Activated CD4-positive, alpha-beta T cell treated with anti-CD3 and anti-CD28 coated beads, Interleukin-2, amount 50 U/mL, for 4 hours (primary cell): ENCODE data around the gene CDK14.

Source experiments
- DNase-seq, 2 experiments: peaks; one replicate each; pipeline ENCODE4 v3.0.0-alpha.2; 2020

The CDK14 gene

GRCh38 chr7:90853205-90853604 is 257.1 kb downstream of the CDK14 start:
- no peak for DNase-seq

GRCh38 chr7:90856351-90857070 is 260.4 kb downstream of the CDK14 start:
- DNase-seq = no peak

- no peak for DNase-seq
Measured at GRCh38 chr7:90857603-90858002, 261.5 kb downstream of the CDK14 start.

GRCh38 chr7:90858546-90858945 is 262.4 kb downstream of the CDK14 start:
- no peak for DNase-seq

- DNase-seq = no peak
Measured at GRCh38 chr7:90859521-90859920, 263.4 kb downstream of the CDK14 start.

- no peak for DNase-seq
Measured at GRCh38 chr7:90864088-90864487, 268.0 kb downstream of the CDK14 start.

- DNase-seq = no peak
Measured at GRCh38 chr7:90869335-90869734, 273.2 kb downstream of the CDK14 start.

GRCh38 chr7:90876701-90877100 is 280.6 kb downstream of the CDK14 start:
- DNase-seq = no peak

GRCh38 chr7:90877201-90877600 is 281.1 kb downstream of the CDK14 start:
- no peak for DNase-seq

GRCh38 chr7:90879924-90880323 is 283.8 kb downstream of the CDK14 start:
- no peak for DNase-seq

- no peak for DNase-seq
Measured at GRCh38 chr7:90886416-90886815, 290.3 kb downstream of the CDK14 start.

GRCh38 chr7:90889210-90889609 is 293.1 kb downstream of the CDK14 start:
- no peak for DNase-seq

GRCh38 chr7:90889644-90890043 is 293.5 kb downstream of the CDK14 start:
- DNase-seq = no peak

- no peak for DNase-seq
Measured at GRCh38 chr7:90891529-90891928, 295.4 kb downstream of the CDK14 start.

GRCh38 chr7:90892213-90892612 is 296.1 kb downstream of the CDK14 start:
- no peak for DNase-seq

- no peak for DNase-seq
Measured at GRCh38 chr7:90894122-90894521, 298.0 kb downstream of the CDK14 start.

- DNase-seq = no peak
Measured at GRCh38 chr7:90896458-90896857, 300.3 kb downstream of the CDK14 start.

GRCh38 chr7:90897961-90898469 is 301.9 kb downstream of the CDK14 start:
- no peak for DNase-seq

- no peak for DNase-seq
Measured at GRCh38 chr7:90900628-90901356, 304.7 kb downstream of the CDK14 start.

- DNase-seq = no peak
Measured at GRCh38 chr7:90903841-90904240, 307.7 kb downstream of the CDK14 start.

GRCh38 chr7:90910136-90910535 is 314.0 kb downstream of the CDK14 start:
- no peak for DNase-seq

GRCh38 chr7:90916319-90916718 is 320.2 kb downstream of the CDK14 start:
- no peak for DNase-seq

GRCh38 chr7:90917539-90917938 is 321.4 kb downstream of the CDK14 start:
- DNase-seq = no peak

- DNase-seq = no peak
Measured at GRCh38 chr7:90918303-90918702, 322.2 kb downstream of the CDK14 start.
